DOHH2 (cell line): ENCODE results near the gene GCN1.

Source experiments
- EZH2phosphoT487 ChIP-seq: fragments of 200-600 bp; sonication (generic); IDR thresholded peaks from 2 replicates; pipeline ENCODE4 v1.6.1; 2017; ENCODE audit warnings: borderline replicate concordance, mild to moderate bottlenecking, antibody characterized with exemption, low read length, moderate library complexity, mixed read lengths
- TF ChIP-seq, protein P1 (sequence below): fragments of 200-600 bp; sonication (generic); IDR thresholded peaks from one replicate; pipeline ENCODE4 v1.5.1; 2014; ENCODE audit warnings: antibody characterized with exemption, mild to moderate bottlenecking, low read depth, low read length; ENCODE audit not compliant: poor library complexity, severe bottlenecking

- TF ChIP-seq, protein P1, sequence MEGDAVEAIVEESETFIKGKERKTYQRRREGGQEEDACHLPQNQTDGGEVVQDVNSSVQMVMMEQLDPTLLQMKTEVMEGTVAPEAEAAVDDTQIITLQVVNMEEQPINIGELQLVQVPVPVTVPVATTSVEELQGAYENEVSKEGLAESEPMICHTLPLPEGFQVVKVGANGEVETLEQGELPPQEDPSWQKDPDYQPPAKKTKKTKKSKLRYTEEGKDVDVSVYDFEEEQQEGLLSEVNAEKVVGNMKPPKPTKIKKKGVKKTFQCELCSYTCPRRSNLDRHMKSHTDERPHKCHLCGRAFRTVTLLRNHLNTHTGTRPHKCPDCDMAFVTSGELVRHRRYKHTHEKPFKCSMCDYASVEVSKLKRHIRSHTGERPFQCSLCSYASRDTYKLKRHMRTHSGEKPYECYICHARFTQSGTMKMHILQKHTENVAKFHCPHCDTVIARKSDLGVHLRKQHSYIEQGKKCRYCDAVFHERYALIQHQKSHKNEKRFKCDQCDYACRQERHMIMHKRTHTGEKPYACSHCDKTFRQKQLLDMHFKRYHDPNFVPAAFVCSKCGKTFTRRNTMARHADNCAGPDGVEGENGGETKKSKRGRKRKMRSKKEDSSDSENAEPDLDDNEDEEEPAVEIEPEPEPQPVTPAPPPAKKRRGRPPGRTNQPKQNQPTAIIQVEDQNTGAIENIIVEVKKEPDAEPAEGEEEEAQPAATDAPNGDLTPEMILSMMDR = no peak
- TF ChIP-seq EZH2phosphoT487 = no peak
These were observed 56.7 kb downstream of the GCN1 start for GRCh38 chr12:120137833-120138232.
